DND-41 (cell line): ENCODE results near the gene GFOD2.

Experiments
- EZH2 ChIP-seq: IDR thresholded peaks from 3 replicates; pipeline ENCODE4 v1.6.1; 2012; ENCODE audit warnings: borderline replicate concordance, low read depth, mild to moderate bottlenecking, moderate library complexity, low read length, inconsistent platforms; ENCODE audit not compliant: severe bottlenecking
- TF ChIP-seq, protein P1 (sequence below): IDR thresholded peaks from 2 replicates; pipeline ENCODE4 v1.5.1; 2012; ENCODE audit warnings: borderline replicate concordance, low read length, moderate library complexity, mild to moderate bottlenecking; ENCODE audit not compliant: poor library complexity, severe bottlenecking; ENCODE audit errors: extremely low read depth

DNA sequence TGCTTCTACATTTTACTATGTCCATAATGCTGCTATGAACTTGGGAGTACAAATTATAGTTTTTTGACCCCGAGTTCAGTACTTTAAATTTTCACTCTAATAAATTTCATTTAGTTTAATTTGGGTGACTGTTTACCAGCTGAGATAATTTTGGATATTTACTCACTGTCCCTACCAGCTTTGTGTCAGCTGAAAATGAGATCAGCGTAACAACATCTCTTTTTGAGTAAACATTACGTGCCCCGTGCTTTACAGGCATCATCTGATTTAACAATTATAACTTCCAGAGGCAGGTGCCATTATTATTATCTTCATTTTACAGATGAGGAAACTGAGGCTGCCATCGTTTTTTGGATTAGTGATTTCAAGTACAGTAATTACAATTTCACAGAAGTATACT, 15.0 kb downstream of the GFOD2 start:
- TF ChIP-seq, protein P1, sequence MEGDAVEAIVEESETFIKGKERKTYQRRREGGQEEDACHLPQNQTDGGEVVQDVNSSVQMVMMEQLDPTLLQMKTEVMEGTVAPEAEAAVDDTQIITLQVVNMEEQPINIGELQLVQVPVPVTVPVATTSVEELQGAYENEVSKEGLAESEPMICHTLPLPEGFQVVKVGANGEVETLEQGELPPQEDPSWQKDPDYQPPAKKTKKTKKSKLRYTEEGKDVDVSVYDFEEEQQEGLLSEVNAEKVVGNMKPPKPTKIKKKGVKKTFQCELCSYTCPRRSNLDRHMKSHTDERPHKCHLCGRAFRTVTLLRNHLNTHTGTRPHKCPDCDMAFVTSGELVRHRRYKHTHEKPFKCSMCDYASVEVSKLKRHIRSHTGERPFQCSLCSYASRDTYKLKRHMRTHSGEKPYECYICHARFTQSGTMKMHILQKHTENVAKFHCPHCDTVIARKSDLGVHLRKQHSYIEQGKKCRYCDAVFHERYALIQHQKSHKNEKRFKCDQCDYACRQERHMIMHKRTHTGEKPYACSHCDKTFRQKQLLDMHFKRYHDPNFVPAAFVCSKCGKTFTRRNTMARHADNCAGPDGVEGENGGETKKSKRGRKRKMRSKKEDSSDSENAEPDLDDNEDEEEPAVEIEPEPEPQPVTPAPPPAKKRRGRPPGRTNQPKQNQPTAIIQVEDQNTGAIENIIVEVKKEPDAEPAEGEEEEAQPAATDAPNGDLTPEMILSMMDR, result no peak
- no peak for TF ChIP-seq EZH2
